ENCODE data around the gene KRTAP9-7. TPM values are rescaled to one million over a fixed set of nuclear protein-coding genes. Genes with fewer than 3 reads are reported as not detected.

The KRTAP9-7 gene
- total RNA-seq, 1 experiment from 2014 or later: not detected

GRCh38 chr17:41322094-41322902 lies 46.8 kb downstream of the KRTAP9-7 start:
- peak; percentile 68 for DNase-seq (ENCODE audit: low read depth)

DNA sequence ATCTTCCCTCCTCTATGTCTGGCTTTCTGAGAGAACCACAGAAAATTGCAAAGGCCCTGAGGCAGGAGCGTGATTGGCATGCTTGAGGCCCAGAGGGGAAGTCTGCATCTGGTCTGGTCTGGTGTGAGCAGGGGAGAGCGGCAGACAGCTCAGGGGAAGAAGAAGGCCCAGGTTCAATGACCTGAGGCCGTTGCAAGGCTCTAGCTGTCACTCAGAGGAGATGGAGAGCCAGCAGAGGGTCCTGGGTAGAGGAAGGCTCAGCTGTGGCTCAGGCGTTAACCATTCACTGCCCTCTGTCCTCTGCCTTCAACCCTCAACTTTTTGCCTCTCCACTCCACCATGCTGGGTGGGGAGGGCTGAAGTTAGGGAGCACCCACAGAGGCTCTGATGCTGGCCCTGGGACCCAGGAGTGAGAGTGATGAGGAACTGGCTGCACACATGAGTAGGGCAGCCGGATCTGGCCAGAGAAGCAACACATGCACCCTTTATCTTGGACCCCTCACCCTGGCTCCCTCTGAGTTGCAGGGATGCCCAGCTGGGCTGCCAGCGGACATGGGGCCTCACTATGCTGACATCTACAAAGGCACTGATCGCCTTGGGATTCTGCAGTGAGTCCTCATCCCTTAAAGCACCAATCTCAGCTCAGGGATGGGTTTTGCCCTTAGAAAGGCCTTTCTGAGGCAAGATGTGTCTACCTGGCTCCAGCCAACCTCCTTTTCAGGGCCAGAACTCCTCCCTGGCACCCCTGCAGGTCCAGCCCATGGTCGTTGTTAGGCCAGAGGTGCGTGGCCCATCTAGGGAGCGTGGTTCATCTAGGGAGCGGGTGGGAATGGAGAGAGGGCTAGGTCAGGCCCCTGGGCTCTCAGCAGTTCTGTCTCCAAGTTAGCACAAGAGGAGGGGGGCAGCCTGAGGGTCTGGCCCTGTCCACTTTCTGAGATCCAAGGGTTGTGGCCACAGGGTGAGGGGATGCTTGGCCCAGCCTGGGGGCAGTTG lies 47.7 kb downstream of the KRTAP9-7 start:
- no peak for DNase-seq (ENCODE audit: low read depth)

GRCh38 chr17:41324180-41325075 lies 48.9 kb downstream of the KRTAP9-7 start:
- DNase-seq (ENCODE audit: low read depth): peak; percentile 26

GRCh38 chr17:41325126-41325525 lies 49.6 kb downstream of the KRTAP9-7 start:
- no peak for DNase-seq (ENCODE audit: low read depth)

- no peak for DNase-seq (ENCODE audit: low read depth)
Measured at GRCh38 chr17:41325611-41326010, 50.1 kb downstream of the KRTAP9-7 start.

Other genes starting within 250 kb of the KRTAP9-7 start
- not detected in 2 replicates for gene KRTAP1-5, start 248.5 kb upstream of the KRTAP9-7 start, total RNA-seq (2014; rRNA removed; shearing (Covaris generic))
- gene KRTAP1-4, start 245.5 kb upstream of the KRTAP9-7 start, total RNA-seq (2014; rRNA removed; shearing (Covaris generic)): not detected in 2 replicates
- not detected in 2 replicates for gene KRTAP1-3, start 240.8 kb upstream of the KRTAP9-7 start, total RNA-seq (2014; rRNA removed; shearing (Covaris generic))
- gene KRTAP1-1, start 234.2 kb upstream of the KRTAP9-7 start, total RNA-seq (2014; rRNA removed; shearing (Covaris generic)): not detected in 2 replicates
- gene KRTAP2-1, start 228.4 kb upstream of the KRTAP9-7 start, total RNA-seq (2014; rRNA removed; shearing (Covaris generic)): 0.48 TPM in 1 of 2 replicates, not detected in the other
- gene KRTAP2-2, start 220.5 kb upstream of the KRTAP9-7 start, total RNA-seq (2014; rRNA removed; shearing (Covaris generic)): not detected in 2 replicates
- not detected in 2 replicates for gene KRTAP2-3, start 215.6 kb upstream of the KRTAP9-7 start, total RNA-seq (2014; rRNA removed; shearing (Covaris generic))
- gene KRTAP2-4, start 209.8 kb upstream of the KRTAP9-7 start, total RNA-seq (2014; rRNA removed; shearing (Covaris generic)): not detected in 2 replicates
- gene KRTAP4-7, start 191.5 kb upstream of the KRTAP9-7 start, total RNA-seq (2014; rRNA removed; shearing (Covaris generic)): not detected in 2 replicates
- not detected in 2 replicates for gene KRTAP4-8, start 177.6 kb upstream of the KRTAP9-7 start, total RNA-seq (2014; rRNA removed; shearing (Covaris generic))
- not detected in 2 replicates for gene KRTAP4-16, start 173.5 kb upstream of the KRTAP9-7 start, total RNA-seq (2014; rRNA removed; shearing (Covaris generic))
- not detected in 2 replicates for gene KRTAP4-9, start 170.3 kb upstream of the KRTAP9-7 start, total RNA-seq (2014; rRNA removed; shearing (Covaris generic))
- not detected in 2 replicates for gene KRTAP4-11, start 157.3 kb upstream of the KRTAP9-7 start, total RNA-seq (2014; rRNA removed; shearing (Covaris generic))
- gene KRTAP4-12, start 151.5 kb upstream of the KRTAP9-7 start, total RNA-seq (2014; rRNA removed; shearing (Covaris generic)): not detected in 2 replicates
- gene KRTAP4-6, start 135.2 kb upstream of the KRTAP9-7 start, total RNA-seq (2014; rRNA removed; shearing (Covaris generic)): not detected in 2 replicates
- gene KRTAP4-5, start 125.9 kb upstream of the KRTAP9-7 start, total RNA-seq (2014; rRNA removed; shearing (Covaris generic)): not detected in 2 replicates
- not detected in 2 replicates for gene KRTAP4-4, start 115.0 kb upstream of the KRTAP9-7 start, total RNA-seq (2014; rRNA removed; shearing (Covaris generic))
- gene KRTAP4-3, start 107.5 kb upstream of the KRTAP9-7 start, total RNA-seq (2014; rRNA removed; shearing (Covaris generic)): not detected in 2 replicates
- gene KRTAP4-2, start 97.5 kb upstream of the KRTAP9-7 start, total RNA-seq (2014; rRNA removed; shearing (Covaris generic)): not detected in 2 replicates
- gene KRTAP4-1, start 90.8 kb upstream of the KRTAP9-7 start, total RNA-seq (2014; rRNA removed; shearing (Covaris generic)): not detected in 2 replicates
- gene KRTAP9-1, start 85.8 kb upstream of the KRTAP9-7 start, total RNA-seq (2014; rRNA removed; shearing (Covaris generic)): not detected in 2 replicates
- not detected in 2 replicates for gene KRTAP9-2, start 49.0 kb upstream of the KRTAP9-7 start, total RNA-seq (2014; rRNA removed; shearing (Covaris generic))
- gene KRTAP9-3, start 43.2 kb upstream of the KRTAP9-7 start, total RNA-seq (2014; rRNA removed; shearing (Covaris generic)): not detected in 2 replicates
- gene KRTAP9-8, start 37.7 kb upstream of the KRTAP9-7 start, total RNA-seq (2014; rRNA removed; shearing (Covaris generic)): not detected in 2 replicates
- not detected in 2 replicates for gene KRTAP9-4, start 26.0 kb upstream of the KRTAP9-7 start, total RNA-seq (2014; rRNA removed; shearing (Covaris generic))
- gene KRTAP9-9, start 20.3 kb upstream of the KRTAP9-7 start, total RNA-seq (2014; rRNA removed; shearing (Covaris generic)): not detected in 2 replicates
- gene KRTAP9-6, start 10.3 kb upstream of the KRTAP9-7 start, total RNA-seq (2014; rRNA removed; shearing (Covaris generic)): not detected in 2 replicates
- gene KRTAP29-1, start 27.2 kb downstream of the KRTAP9-7 start, total RNA-seq (2014; rRNA removed; shearing (Covaris generic)): not detected in 2 replicates
- not detected in 2 replicates for gene KRTAP16-1, start 33.6 kb downstream of the KRTAP9-7 start, total RNA-seq (2014; rRNA removed; shearing (Covaris generic))
- not detected in 2 replicates for gene KRTAP17-1, start 40.0 kb downstream of the KRTAP9-7 start, total RNA-seq (2014; rRNA removed; shearing (Covaris generic))
- not detected in 2 replicates for gene KRT33A, start 75.1 kb downstream of the KRTAP9-7 start, total RNA-seq (2014; rRNA removed; shearing (Covaris generic))
- 0.24 TPM in 1 of 2 replicates, not detected in the other for gene KRT33B, start 94.1 kb downstream of the KRTAP9-7 start, total RNA-seq (2014; rRNA removed; shearing (Covaris generic))
- gene KRT34, start 106.6 kb downstream of the KRTAP9-7 start, total RNA-seq (2014; rRNA removed; shearing (Covaris generic)): not detected in 2 replicates
- gene KRT31, start 121.9 kb downstream of the KRTAP9-7 start, total RNA-seq (2014; rRNA removed; shearing (Covaris generic)): not detected in 2 replicates
- gene KRT37, start 148.9 kb downstream of the KRTAP9-7 start, total RNA-seq (2014; rRNA removed; shearing (Covaris generic)): not detected in 2 replicates
- gene KRT38, start 165.3 kb downstream of the KRTAP9-7 start, total RNA-seq (2014; rRNA removed; shearing (Covaris generic)): not detected in 2 replicates
- gene KRT32, start 191.7 kb downstream of the KRTAP9-7 start, total RNA-seq (2014; rRNA removed; shearing (Covaris generic)): not detected in 2 replicates
- not detected in 2 replicates for gene KRT35, start 205.5 kb downstream of the KRTAP9-7 start, total RNA-seq (2014; rRNA removed; shearing (Covaris generic))
- not detected in 2 replicates for gene KRT36, start 214.2 kb downstream of the KRTAP9-7 start, total RNA-seq (2014; rRNA removed; shearing (Covaris generic))
- 0.24 TPM in 1 of 2 replicates, not detected in the other for gene KRT13, start 229.9 kb downstream of the KRTAP9-7 start, total RNA-seq (2014; rRNA removed; shearing (Covaris generic))
- gene KRT15, start 243.2 kb downstream of the KRTAP9-7 start, total RNA-seq (2014; rRNA removed; shearing (Covaris generic)): 3.4 and 7.3 TPM in 2 replicates

All from RPMI7951 (cell line).